IMR-90 (cell line): ENCODE data around the gene PCSK2.

Experiments used
- BHLHE40 ChIP-seq: fragments of 150-350 bp; IDR thresholded peaks from 2 replicates; pipeline ENCODE4 v1.6.1; 2016; ENCODE audit warnings: mild to moderate bottlenecking, low read depth, low read length
- POLR2A ChIP-seq: IDR thresholded peaks from 2 replicates; pipeline ENCODE4 v1.6.1; 2012; ENCODE audit warnings: mild to moderate bottlenecking, low read depth, low read length
- RAD21 ChIP-seq: IDR thresholded peaks from 2 replicates; pipeline ENCODE4 v1.6.1; 2012; ENCODE audit warnings: low read length, improper control_type of control experiment
- TF ChIP-seq, protein P1 (sequence below): conservative IDR thresholded peaks from 2 replicates; pipeline ENCODE4 v1.5.1; 2012; ENCODE audit warnings: mild to moderate bottlenecking, low read depth, low read length, improper control_type of control experiment
- TF ChIP-seq, protein P2 (sequence below): fragments of 150-350 bp; IDR thresholded peaks from 2 replicates; pipeline ENCODE4 v1.6.1; 2017; ENCODE audit warnings: mild to moderate bottlenecking, antibody characterized with exemption, low read length, low read depth

DNA sequence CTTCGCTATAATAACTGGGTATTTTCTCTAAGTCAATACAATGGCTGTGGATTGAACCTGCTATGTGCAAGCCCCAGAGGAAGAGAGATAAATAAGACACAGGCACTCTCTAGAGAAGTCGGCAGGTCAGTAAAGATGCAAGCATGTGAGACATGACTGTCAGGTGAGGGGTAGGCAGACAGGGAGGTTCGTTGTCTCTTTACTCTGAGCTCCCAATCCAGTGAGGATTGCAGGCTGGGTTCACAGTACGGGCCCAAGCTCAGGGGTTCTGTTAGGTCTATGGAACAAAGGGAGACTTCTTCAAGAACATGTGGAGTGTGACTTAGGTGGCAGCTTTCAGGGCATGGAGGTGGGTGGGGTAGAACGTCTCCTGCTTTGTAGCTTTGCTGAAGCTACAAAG is 147.2 kb downstream of the PCSK2 start:
- TF ChIP-seq, protein P1, sequence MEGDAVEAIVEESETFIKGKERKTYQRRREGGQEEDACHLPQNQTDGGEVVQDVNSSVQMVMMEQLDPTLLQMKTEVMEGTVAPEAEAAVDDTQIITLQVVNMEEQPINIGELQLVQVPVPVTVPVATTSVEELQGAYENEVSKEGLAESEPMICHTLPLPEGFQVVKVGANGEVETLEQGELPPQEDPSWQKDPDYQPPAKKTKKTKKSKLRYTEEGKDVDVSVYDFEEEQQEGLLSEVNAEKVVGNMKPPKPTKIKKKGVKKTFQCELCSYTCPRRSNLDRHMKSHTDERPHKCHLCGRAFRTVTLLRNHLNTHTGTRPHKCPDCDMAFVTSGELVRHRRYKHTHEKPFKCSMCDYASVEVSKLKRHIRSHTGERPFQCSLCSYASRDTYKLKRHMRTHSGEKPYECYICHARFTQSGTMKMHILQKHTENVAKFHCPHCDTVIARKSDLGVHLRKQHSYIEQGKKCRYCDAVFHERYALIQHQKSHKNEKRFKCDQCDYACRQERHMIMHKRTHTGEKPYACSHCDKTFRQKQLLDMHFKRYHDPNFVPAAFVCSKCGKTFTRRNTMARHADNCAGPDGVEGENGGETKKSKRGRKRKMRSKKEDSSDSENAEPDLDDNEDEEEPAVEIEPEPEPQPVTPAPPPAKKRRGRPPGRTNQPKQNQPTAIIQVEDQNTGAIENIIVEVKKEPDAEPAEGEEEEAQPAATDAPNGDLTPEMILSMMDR = no peak
- TF ChIP-seq BHLHE40 (no peak), RAD21 (no peak), POLR2A (no peak)
- TF ChIP-seq, protein P2, sequence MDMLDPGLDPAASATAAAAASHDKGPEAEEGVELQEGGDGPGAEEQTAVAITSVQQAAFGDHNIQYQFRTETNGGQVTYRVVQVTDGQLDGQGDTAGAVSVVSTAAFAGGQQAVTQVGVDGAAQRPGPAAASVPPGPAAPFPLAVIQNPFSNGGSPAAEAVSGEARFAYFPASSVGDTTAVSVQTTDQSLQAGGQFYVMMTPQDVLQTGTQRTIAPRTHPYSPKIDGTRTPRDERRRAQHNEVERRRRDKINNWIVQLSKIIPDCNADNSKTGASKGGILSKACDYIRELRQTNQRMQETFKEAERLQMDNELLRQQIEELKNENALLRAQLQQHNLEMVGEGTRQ = no peak
